IPS-15b (cell line): ENCODE data around the gene BTBD18.
"Not testable (repeated sequence)": the region's sequence is repeated elsewhere in the genome, so short reads cannot be mapped to it uniquely, and the experiment has no call there.

Experiments used
- H3K27me3 ChIP-seq: one replicate; pipeline ENCODE4 v1.6.1; 2013; ENCODE audit warnings: low read length; ENCODE audit not compliant: control insufficient read depth, insufficient read depth
- H3K36me3 ChIP-seq: one replicate; pipeline ENCODE4 v1.6.1; 2013; ENCODE audit warnings: low read length; ENCODE audit not compliant: control insufficient read depth, insufficient read depth
- H3K4me1 ChIP-seq: one replicate; pipeline ENCODE4 v1.6.1; 2013; ENCODE audit warnings: mild to moderate bottlenecking, low read length; ENCODE audit not compliant: control insufficient read depth, insufficient read depth
- H3K4me3 ChIP-seq: one replicate; pipeline ENCODE4 v1.5.1; 2013; ENCODE audit warnings: low read depth, low read length
- H3K9ac ChIP-seq: one replicate; pipeline ENCODE4 v1.6.1; 2013; ENCODE audit warnings: low read depth, mild to moderate bottlenecking, low read length
- H3K9me3 ChIP-seq: one replicate; pipeline ENCODE4 v1.6.1; 2013; ENCODE audit warnings: mild to moderate bottlenecking, low read length; ENCODE audit not compliant: control insufficient read depth, insufficient read depth

BTBD18 gene

GRCh38 chr11:57746920-57747319 is 4.7 kb downstream of the BTBD18 start:
- H3K4me3 ChIP-seq = no peak overlapping the region

DNA sequence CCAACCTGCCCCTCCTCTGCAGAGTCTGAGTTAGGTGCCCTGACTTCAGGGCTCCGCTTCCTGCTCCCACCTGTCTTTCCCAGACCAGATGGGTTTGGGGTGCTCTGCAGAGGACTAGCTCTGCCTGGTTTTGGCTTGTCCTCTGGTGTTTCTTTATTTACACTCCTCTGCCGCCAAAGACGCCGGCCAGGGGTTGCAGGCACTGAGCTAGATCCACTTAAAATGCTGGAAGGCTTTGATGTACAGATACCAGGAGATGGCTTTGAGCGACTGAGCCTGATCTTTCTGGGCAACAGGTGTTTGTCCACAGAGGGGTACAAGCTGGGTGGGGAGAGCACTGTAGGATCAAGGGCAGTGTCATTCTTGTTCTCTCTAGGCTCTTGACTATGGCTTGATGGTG is 6.4 kb downstream of the BTBD18 start:
- no peak overlapping the region for H3K4me3 ChIP-seq
- H3K4me1 ChIP-seq = peaks cover 2% of the 10 kb centered on the region
- no peaks in the 10 kb centered on the region for H3K27me3 ChIP-seq
- peaks cover 10% of the 10 kb centered on the region for H3K36me3 ChIP-seq
- no peak overlapping the region for H3K9ac ChIP-seq
- no peaks in the 10 kb centered on the region for H3K9me3 ChIP-seq

More at GRCh38 chr11:57746920-57747319, 4.7 kb downstream of the BTBD18 start:
- Histone ChIP-seq H3K9me3 (no peaks in the 10 kb centered on the region), H3K4me1 (peaks cover 2% of the 10 kb centered on the region), H3K36me3 (peaks cover 10% of the 10 kb centered on the region), H3K27me3 (no peaks in the 10 kb centered on the region), H3K9ac (no peak overlapping the region)

DNA sequence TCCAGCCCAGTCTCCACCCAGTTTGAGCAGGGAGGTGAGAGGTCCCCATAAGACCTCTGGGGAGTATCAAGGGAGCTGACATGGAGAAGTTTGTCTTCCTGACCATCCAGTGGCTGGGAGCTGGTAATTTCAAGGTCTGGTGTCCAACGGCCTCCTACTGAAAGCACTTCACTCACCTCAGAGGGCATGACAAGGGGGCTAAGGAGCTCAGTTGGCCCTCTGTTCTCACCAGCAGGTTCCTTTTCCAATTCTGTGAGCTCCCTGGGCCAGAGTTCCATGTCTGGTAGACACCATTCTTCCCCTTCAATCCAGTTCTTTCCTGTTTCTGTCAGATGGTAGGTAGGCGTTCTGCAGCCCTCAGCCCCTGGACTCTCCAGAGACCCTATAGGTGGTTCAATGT is 7.3 kb downstream of the BTBD18 start:
- H3K9ac ChIP-seq = no peak overlapping the region
- no peak overlapping the region for H3K4me3 ChIP-seq
- H3K9me3 ChIP-seq = no peaks in the 10 kb centered on the region
- H3K27me3 ChIP-seq = no peaks in the 10 kb centered on the region
- H3K36me3 ChIP-seq = peaks cover 10% of the 10 kb centered on the region
- peaks cover 2% of the 10 kb centered on the region for H3K4me1 ChIP-seq

DNA sequence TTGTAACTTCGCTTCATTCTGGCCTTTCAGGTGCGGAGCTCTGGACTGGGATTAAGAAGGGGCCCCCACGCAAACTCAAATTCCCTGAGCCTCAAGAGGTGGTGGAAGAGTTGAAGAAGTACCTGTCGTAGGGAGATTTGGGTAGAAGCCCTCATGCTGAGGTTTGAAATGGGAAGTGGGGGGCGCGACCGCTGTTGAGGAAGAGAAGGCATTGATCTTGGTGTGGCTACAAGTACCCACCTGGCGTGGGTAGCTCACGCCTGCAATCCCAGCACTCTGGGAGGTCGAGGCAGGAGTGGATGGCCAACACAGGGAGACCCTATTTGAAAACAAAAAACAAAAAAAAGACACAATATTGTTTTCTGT is 9.5 kb downstream of the BTBD18 start:
- Histone ChIP-seq H3K4me1 (peaks cover 2% of the 10 kb centered on the region), H3K9ac (peak overlapping the region; percentile 99), H3K36me3 (peaks cover 18% of the 10 kb centered on the region), H3K4me3 (peak overlapping the region; percentile 98), H3K27me3 (no peaks in the 10 kb centered on the region), H3K9me3 (no peaks in the 10 kb centered on the region)

- Histone ChIP-seq H3K27me3 (no peaks in the 10 kb centered on the region), H3K36me3 (peaks cover 18% of the 10 kb centered on the region), H3K9me3 (no peaks in the 10 kb centered on the region), H3K4me1 (peaks cover 2% of the 10 kb centered on the region), H3K9ac (peak within 1 kb of the TSS; percentile 99), H3K4me3 (peak within 1 kb of the TSS; percentile 98)
Observed at GRCh38 chr11:57741132-57742086, 10.2 kb downstream of the BTBD18 start, which contains the start of gene SELENOH. SELENOH (plus strand) TSS chr11:57741491; CDS start chr11:57741596, 105 bp downstream.

- Histone ChIP-seq H3K9me3 (no peaks in the 10 kb centered on the region), H3K9ac (no peak overlapping the region), H3K4me3 (no peak overlapping the region), H3K4me1 (peaks cover 6% of the 10 kb centered on the region), H3K36me3 (peaks cover 12% of the 10 kb centered on the region), H3K27me3 (no peaks in the 10 kb centered on the region)
Observed at GRCh38 chr11:57735619-57736298, 15.9 kb downstream of the BTBD18 start.

DNA sequence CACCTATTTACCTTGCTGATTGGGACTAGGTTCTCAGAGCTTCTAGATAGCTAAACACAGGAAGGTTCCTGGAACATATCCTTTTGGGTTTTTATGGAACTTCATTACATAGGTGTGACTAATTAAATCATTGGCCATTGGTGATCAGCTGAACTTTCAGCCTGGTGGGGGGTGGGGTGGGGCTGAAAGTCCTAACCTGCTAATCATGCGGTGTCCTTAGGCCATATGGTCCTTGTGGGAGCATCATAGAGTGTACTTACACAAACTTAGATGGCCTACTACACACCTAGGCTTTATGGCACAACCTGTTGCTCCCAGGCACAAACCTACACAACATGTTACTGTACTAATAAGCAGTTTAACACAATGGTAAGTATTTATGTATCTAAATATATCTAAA is 19.0 kb downstream of the BTBD18 start:
- no peaks in the 10 kb centered on the region for H3K9me3 ChIP-seq
- no peak overlapping the region for H3K9ac ChIP-seq
- peaks cover 15% of the 10 kb centered on the region for H3K4me1 ChIP-seq
- no peak overlapping the region for H3K4me3 ChIP-seq
- no peaks in the 10 kb centered on the region for H3K27me3 ChIP-seq
- peaks cover 3% of the 10 kb centered on the region for H3K36me3 ChIP-seq

GRCh38 chr11:57729479-57729878 is 22.1 kb downstream of the BTBD18 start:
- Histone ChIP-seq H3K27me3 (no peaks in the 10 kb centered on the region), H3K4me1 (peaks cover 9% of the 10 kb centered on the region), H3K9ac (no peak overlapping the region), H3K36me3 (no peaks in the 10 kb centered on the region), H3K9me3 (no peaks in the 10 kb centered on the region), H3K4me3 (no peak overlapping the region)

DNA sequence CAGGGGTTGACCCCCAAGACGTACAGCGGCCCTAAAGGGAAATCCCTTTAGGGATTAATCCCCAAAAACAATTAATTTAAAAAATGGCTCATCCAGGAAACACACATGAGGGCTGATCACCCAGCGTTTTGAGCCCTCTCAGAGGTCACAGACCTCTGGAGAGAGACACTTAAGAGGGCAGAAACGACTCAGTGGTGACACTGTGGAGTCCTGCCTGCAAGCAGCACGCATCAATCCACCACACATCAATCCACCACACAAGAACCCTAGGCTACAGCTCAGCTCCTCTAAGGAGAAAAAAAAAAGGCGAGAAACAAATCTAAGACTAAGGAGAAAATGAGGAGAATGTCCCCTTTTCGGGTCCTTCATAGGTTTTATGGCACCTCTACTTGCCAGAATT is 22.8 kb downstream of the BTBD18 start:
- H3K36me3 ChIP-seq = no peaks in the 10 kb centered on the region
- H3K9me3 ChIP-seq = no peaks in the 10 kb centered on the region
- no peak overlapping the region for H3K4me3 ChIP-seq
- peak overlapping the region; percentile 26 for H3K9ac ChIP-seq
- peaks cover 9% of the 10 kb centered on the region for H3K4me1 ChIP-seq
- no peaks in the 10 kb centered on the region for H3K27me3 ChIP-seq

GRCh38 chr11:57727185-57727584 is 24.4 kb downstream of the BTBD18 start:
- no peaks in the 10 kb centered on the region for H3K9me3 ChIP-seq

DNA sequence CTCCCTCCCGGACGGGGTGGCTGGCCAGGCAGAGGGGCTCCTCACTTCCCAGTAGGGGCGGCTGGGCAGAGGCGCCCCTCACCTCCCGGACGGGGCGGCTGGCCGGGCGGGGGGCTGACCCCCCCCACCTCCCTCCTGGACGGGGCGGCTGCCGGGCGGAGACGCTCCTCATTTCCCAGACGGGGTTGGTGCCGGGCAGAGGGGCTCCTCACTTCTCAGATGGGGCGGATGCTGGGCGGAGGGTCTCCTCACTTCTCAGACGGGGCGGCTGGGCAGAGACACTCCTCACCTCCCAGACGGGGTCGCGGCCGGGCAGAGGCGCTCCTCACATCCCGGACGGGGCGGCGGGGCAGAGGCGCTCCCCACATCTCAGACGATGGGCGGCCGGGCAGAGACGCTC is 34.9 kb downstream of the BTBD18 start:
- H3K36me3 ChIP-seq, H3K4me1 ChIP-seq, H3K9me3 ChIP-seq, H3K27me3 ChIP-seq, H3K9ac ChIP-seq, H3K4me3 ChIP-seq: not testable (repeated sequence)

More at GRCh38 chr11:57727185-57727584, 24.4 kb downstream of the BTBD18 start:
- Histone ChIP-seq H3K36me3 (no peaks in the 10 kb centered on the region), H3K27me3 (no peaks in the 10 kb centered on the region), H3K4me1 (peaks cover 9% of the 10 kb centered on the region), H3K4me3 (no peak overlapping the region), H3K9ac (no peak overlapping the region)

- Histone ChIP-seq H3K9ac (peak overlapping the region; percentile 96), H3K4me3 (peak overlapping the region; percentile 89)
Observed at GRCh38 chr11:57713835-57714234, 37.8 kb downstream of the BTBD18 start.

More at GRCh38 chr11:57713835-57714234, 37.8 kb downstream of the BTBD18 start:
- no peaks in the 10 kb centered on the region for H3K36me3 ChIP-seq
- H3K4me1 ChIP-seq = peaks cover 2% of the 10 kb centered on the region
- no peaks in the 10 kb centered on the region for H3K27me3 ChIP-seq
- no peaks in the 10 kb centered on the region for H3K9me3 ChIP-seq
